ENCODE results near the gene SFI1.
"Not testable (repeated sequence)": the region's sequence is repeated elsewhere in the genome, so short reads cannot be mapped to it uniquely, and the experiment has no call there.

SFI1 gene

DNA sequence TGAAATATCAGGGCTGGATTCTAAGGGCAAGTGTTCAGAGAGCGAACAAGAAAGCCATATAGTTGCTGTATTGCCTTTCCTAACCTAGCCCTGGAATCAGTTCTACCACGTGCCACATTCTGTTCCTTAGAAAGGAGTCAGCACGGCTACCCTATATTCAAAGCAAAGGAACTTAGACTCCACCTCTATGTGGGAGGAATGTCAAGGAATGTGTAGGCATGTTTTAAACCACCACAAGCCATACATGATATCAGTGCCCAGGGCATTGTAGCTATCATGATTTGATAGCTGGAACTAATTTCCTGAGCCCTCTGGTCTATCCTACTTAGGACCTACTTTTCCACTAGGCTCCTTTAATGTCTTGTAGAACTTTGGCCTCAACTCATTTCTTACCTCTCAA, 4.2 kb upstream of the SFI1 start:
- DNase-seq (ENCODE audit: low read depth) = no peak
- no peak overlapping the region for H3K4me3 ChIP-seq (ENCODE audit: low read depth, low read length)
- TF ChIP-seq CTCF (IDR thresholded peaks at IDR 0.05; ENCODE audit: low read depth, low read length, missing control alignments) = no peak

GRCh38 chr22:31493355-31493754, 3.0 kb upstream of the SFI1 start:
- not testable (repeated sequence) for DNase-seq (ENCODE audit: low read depth); H3K4me3 ChIP-seq (ENCODE audit: low read depth, low read length)

DNA sequence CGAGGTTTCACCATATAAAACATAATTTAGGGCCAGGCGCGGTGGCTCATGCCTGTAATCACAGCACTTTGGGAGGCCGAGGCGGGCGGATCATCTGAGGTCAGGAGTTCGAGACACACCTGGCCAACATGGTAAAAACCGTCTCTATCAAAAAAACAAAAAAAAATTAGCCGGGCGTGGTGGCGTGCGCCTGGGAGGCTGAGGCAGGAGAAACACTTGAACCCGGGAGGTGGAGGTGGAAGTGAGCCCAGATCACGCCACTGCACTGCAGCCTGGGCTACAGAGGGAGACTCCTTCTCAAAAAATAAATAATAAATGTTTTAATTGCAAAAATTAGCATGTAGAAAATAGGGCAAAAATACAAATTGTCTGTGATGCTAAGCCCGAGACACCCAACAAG, 993 bp upstream of the SFI1 start:
- peak overlapping the region; percentile 68 for H3K4me3 ChIP-seq (ENCODE audit: low read depth, low read length)
- TF ChIP-seq CTCF (IDR thresholded peaks at IDR 0.05; ENCODE audit: low read depth, low read length, missing control alignments) = no peak
- no peak for DNase-seq (ENCODE audit: low read depth)

- TF ChIP-seq CTCF (IDR thresholded peaks at IDR 0.05; ENCODE audit: low read depth, low read length, missing control alignments) = no peak
- H3K4me3 ChIP-seq (ENCODE audit: low read depth, low read length) = peak overlapping the region; percentile 68
- DNase-seq (ENCODE audit: low read depth) = no peak
Observed at GRCh38 chr22:31496735-31497146, 405 bp downstream of the SFI1 start.

- TF ChIP-seq CTCF (IDR thresholded peaks at IDR 0.05; ENCODE audit: low read depth, low read length, missing control alignments) = no peak
- peak overlapping the region; percentile 68 for H3K4me3 ChIP-seq (ENCODE audit: low read depth, low read length)
- DNase-seq (ENCODE audit: low read depth) = no peak
Observed at GRCh38 chr22:31497148-31497938, 1.0 kb downstream of the SFI1 start.

DNA sequence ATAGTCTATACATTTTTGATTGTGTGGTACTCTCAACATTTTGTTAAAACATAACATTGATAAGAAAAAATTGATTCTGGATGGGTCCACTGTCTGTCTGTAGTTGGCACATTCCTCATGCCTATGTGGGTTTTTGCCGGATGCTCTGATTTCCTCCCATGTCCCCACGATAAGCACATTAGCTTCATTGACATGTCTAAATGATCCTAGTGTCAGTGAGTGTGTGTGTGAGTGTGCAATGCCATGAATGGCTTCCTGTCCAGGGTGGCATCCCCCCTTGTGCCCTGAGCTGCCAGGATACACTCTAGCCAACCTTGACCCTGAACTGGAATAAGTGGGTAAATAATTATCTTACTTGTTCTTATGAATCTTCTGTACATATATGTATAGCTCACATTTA, 5.4 kb downstream of the SFI1 start:
- TF ChIP-seq CTCF (IDR thresholded peaks at IDR 0.05; ENCODE audit: low read depth, low read length, missing control alignments) = no peak
- H3K4me3 ChIP-seq (ENCODE audit: low read depth, low read length) = no peak overlapping the region
- no peak for DNase-seq (ENCODE audit: low read depth)

GRCh38 chr22:31503211-31503964, 7.1 kb downstream of the SFI1 start:
- no peak for TF ChIP-seq CTCF (IDR thresholded peaks at IDR 0.05; ENCODE audit: low read depth, low read length, missing control alignments)
- H3K4me3 ChIP-seq (ENCODE audit: low read depth, low read length) = no peak overlapping the region
- DNase-seq (ENCODE audit: low read depth) = no peak
